Endometrial microvascular endothelial cells (primary cell): Measurements from ENCODE around the gene LIPE. TPM values are rescaled to one million over a fixed set of nuclear protein-coding genes. Genes with fewer than 3 reads are reported as not detected.
"Not testable (repeated sequence)": the region's sequence is repeated elsewhere in the genome, so short reads cannot be mapped to it uniquely, and the experiment has no call there.

ENCODE experiments used
- in situ Hi-C: cut with HindIII; loops from 2 replicates; pipeline ENCODE4 v1.10.0; 2017; ENCODE audit warnings: low sequenced_read_pairs, low pct_unique_long_range_greater_than_20kb; ENCODE audit errors: inconsistent ontology term
- total RNA-seq: library from RNA; depleted of rRNA; stranded (reverse); fragments of >200 nt; gene quantifications from one replicate; pipeline ENCODE4 v1.2.3, GENCODE V29; 2015; ENCODE audit errors: inconsistent ontology term

The LIPE gene
- total RNA-seq, 1 donor from 2014 or later: 8.8 TPM

DNA sequence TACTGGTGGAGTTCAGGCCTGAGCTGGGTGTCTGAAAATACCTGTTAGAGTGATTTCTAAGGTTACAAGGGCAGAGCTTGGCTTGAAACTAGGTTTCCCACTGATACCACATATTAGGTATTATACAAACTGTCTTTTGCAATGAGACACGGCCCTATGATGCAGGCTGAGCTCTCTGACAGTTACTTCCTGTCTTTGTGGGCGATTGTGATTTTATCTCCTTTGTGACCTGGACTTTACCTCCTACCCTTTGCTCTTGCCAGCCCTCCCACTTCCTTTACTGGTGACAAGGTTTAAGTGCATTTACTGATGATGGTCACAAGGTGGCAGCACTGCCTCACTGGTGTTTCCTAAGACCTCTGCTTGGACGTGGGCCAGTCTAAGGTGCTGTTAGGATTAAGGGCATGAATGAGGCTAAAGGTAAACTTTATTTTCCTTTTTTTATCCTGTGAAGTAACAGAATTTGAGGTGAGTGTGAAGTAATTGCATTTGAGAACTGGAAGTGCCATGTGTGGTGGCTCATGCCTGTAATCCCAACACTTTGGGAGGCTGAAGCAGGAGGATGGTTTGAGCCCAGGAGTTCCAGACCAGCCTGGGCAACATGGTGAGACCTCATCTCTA, 23.2 kb upstream of the LIPE start:
- in situ Hi-C loops: no loop called here

DNA sequence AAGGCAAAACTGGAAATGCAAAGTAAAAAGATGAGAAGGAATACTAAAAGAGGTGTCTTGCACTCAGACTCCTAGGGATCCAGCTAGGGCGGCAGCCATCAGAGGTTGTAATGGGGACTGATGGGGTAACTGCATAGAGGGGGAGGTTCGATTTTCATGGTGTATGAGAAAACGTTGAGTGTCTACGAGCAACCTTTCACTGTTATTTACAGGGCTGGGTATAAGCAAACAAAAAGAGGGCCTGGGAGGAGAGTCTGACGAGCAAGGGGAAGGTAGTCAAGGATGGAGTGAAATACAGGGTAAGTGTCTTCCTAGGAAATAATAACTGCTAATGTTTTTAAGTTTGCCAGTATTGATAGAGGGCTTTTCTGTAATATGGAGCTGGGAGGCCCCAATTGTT, 21.1 kb upstream of the LIPE start:
- in situ Hi-C loops: not testable (repeated sequence)

DNA sequence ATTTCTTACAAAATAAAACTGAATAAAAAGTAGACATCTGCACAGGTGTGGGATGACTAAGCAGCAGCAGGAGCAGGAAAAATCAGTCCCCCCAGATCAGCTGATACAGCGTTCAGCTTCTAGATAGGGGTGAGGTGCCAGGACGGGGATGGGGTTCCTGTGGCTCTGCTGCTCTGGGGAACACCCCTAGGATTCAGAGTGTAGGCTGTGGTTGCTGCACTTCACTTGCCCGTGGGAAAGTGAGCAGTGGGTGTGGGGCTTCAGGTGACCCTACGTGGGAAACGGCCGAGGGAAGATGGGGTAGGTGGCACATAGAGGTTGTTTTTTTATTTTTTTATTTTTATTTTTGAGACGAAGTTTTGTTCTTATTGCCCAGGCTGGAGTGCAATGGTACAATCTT, 18.8 kb upstream of the LIPE start:
- in situ Hi-C loops: no loop called here

DNA sequence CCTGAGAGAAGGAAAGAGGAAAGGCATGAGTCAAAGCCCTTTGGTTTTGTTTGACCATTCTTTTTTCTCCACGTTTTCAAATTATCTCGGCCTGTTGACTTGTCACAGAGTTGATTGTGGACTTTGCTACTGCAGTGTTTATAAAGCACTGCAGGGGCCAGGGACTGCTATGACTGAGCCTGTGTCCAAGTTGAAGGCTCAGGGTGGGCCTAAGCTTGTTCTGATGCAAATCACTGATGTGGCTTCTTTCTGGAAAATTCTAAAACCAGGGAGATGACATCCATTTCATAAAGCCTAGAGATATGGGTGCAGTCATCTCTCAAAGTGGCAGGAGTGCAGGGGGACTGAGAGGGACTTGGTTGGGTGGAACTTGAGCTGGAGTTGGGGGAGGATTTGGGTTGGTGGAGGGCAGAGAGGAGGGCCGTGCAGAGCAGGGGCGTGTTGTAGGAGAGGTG, 16.8 kb upstream of the LIPE start:
- in situ Hi-C loops: no loop called here

DNA sequence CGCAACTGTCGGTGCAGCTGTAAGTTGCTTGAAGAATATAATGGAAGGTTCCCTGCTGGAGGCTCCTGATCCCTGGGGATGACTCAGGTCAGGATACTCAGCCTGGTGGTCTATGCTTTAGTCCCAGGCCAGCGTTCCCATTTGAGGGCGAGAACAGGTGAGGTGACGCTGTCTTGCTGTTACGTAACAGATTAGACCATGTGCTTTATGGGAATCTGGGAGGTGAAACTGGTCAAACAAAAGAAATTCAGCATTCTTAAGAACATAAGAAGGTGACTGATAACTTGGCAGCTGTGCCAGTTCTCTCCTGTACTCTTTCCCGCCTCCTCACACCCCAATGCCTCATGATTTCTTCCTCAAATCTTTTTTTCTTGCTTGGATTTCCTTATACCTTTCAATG, 15.6 kb upstream of the LIPE start, which contains the start of gene CXCL17:
Gene CXCL17 (minus strand): TSS at position 114 of the 400 bp plus-strand sequence. CDS start 114 bp downstream, outside the sequence.
- in situ Hi-C loops: no loop called here

DNA sequence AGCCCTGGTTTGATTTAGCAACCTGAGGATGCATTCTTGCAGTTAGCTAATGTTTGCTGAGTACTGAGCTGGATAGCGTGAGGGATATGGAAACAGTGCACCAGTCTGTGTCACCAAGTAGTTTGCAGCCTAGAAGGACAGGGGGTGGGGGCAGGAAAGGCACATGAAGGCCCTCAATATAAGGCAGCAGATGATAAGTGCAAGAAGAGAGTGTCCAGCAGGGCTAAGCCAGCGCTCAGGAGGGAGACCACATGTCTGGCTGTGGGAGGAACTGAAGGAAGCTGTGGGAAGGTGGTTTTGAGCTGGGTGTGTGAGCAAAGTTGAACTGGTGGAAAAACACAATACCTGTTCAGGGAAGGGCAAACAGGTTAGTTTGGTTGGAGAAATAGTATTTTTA, 13.9 kb upstream of the LIPE start:
- in situ Hi-C loops: no loop called here

DNA sequence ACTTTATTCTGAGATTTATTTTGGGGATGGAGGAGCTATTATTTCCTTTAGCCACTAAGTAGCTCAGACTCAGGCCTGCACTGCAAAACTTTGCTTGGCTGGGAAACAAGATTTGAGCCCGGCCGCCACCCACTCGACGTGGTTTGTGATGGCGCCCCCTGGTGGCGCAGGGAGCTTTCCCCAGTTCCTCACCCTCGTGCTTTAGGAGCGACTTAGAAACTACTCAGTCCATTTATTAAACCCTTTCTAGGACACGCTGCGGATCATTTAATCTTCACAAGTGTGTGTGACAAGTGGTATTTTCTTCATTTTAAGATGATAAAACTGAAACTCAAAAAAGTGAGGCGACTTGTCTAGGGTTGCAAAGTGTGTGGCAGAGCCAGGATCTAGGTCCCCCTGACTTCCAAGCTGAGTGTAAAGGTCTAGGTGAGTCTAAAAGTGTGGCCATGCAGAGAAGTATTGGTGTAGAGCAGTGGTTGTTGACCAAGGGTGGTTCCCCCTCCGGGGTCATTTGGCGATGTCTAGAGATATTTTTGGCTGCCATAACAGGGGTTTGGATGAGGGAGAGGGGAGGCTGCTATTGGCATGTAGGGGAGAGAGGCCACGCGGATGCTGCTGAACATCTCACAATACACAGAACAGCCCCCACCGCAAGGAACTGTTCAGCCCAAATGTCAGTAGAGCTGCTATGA, 13.3 kb upstream of the LIPE start:
- in situ Hi-C loops: no loop called here

DNA sequence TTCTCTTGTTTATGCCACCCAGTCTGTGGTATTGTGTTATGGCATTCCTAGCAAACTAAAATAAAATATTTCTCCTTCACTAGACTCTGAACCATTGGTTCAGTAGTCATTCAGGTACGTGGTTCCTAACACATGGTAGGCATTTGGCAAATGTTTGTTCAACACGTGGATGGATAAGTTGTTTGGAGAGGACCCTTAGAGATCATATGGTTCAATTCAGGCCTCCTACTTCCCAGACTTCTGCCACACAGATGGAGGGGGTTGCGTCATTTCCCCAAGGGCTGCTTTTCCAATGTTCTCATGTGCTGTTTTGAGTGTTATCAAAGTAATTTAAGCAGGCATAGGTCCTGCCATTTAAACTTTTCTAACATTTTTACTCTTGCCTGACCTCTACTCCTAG, 8.8 kb upstream of the LIPE start:
- in situ Hi-C loops: no loop called here

DNA sequence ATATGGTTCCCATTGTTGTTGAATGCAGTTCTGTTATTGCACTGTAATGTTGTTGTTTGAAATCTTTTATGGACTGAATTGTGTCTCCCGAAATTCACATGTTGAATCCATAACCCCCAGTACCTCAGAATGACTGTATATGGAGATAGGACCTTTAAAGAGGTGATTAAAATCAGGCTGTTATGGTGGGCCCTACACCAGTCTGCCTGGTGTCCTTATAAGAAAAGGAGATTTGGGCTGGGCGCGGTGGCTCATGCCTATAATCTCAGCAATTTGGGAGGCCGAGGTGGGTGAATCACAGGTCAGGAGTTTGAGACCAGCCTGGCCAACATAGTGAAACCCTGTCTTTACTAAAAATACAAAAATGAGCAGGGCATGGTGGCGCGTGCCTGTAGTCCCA, 8.1 kb upstream of the LIPE start:
- in situ Hi-C loops: no loop called here

DNA sequence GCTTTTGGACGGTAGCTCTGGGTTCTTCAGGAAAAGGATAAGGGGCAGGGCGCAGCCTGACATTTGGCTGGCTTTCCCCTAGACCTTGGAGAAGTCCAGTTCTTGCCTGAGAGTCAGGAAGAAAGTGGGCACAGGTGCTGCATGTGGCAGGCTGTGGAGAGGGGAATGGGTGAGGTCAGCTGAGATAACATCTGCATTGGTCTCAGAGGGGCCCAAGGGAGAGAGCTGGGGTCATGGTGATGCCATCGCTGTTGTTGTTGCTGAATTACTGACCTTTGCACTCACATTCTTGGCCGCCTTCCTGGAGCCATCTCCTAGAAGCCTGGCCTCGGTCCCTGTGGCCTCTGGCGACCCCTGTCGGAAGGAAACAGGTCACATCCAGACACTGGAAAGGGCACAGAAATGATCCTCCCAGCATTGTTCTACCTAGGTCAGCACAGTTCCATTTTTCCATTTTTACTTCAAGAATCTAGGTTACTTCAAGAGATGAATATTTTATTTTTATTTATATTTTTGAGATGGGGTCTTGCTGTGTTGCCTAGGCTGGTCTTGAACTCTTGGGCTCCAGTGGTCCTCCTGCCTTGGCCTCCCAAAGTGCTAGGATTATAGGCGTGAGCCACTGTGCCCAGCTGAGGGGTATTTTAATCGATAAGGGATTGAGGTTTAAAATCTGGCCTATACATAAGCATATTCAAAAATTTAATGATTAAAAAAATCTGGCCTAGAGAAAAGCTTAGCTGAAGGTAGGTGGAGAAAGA, 6.5 kb upstream of the LIPE start:
- in situ Hi-C loops: no loop called here

DNA sequence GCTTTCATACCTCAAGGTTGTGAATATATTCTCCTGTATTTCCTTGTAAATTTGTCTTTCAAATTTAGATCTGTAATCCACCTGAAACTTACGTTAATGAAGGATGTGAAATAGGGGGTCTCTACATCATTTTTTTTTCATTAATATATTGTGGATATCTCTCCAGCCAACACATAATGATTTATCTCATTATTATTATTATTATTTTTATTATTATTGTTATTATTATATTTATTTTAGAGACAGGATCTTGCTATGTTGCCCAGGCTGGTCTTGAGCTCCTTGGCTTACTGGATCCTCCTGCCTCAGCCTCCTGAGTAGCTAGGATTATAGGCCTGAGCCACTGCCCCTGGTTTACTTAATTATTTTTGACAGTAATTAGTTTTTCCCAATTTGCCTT, 4.3 kb upstream of the LIPE start:
- in situ Hi-C loops: no loop called here

DNA sequence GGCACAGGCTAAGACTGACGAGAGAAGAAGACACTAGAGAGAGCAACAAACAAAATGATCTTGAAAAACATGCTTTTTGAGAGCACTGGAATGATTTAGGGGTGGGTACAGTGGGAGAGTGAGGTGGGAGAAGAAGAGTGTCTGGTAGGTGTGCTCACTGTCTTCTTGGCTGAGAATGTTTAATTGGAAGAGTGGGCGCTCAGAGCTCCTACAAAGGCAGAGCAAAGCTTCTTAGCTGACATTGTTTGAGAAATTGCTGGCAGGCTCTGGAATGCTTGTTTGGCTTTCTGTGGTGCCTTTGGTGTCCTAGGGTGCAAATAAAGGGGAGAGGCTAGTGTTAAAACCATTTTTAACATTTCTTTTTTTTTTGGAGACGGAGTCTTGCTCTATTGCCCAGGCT, 1.5 kb upstream of the LIPE start:
- in situ Hi-C loops: no loop called here

DNA sequence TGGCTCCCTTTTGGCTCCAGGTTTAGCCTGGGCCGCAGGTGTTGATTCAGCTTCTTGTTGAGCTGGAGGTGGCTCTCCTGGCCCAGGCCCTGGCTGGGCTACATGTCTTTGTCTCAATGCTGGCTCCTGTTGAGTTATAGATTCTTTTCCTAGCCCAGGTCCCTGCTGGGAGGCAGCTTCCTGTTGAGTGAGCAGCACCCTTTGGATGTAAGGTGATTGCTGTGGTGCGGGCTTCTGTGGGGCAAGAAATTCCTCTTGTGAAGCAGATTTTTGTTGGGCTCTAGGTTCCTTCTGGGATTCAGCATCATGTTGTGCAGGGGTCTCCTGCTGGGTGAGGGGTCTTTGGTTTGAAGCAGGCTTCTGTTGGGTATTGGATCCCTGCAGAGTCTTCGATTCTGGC, 545 bp downstream of the LIPE start:
- in situ Hi-C loops: no loop called here

DNA sequence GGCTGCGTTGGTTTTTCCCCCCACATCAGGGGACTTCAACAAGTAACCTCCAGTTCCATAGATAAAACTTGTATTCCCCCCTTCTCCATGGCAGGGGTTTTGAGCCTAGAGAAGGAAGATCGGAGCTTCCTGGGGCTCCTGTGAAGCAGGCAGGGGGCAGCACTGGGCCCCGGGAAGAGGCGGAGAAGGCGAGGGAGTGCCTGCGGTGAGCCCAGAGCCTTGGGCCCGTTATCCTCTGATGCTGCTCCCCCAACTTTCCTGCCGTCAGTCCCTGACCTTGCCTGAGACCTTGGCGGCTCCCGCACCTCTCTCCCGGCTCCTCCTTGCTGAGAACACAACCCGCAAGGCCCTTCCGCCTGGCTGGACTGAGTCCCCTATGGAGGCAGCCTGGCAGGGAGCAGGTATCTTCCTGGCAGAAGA, 2.5 kb downstream of the LIPE start:
- in situ Hi-C loops: no loop called here

DNA sequence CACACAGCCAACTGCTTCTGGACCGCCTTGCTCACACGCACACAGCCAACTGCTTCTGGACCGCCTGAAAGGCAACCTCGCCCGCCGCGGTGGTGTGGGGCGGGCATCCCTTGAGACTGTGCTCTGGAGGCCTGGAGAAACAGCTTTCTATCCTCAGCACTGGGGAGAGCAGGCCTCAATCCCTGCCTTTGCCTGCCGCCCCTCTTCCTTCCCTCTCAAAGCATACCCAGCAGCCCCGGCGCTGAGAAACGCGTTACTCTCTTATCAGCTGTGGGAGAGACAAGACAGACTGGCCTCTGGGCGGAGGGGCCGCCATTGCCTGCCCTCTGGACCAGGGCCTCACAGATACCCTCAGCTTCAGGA, 2.9 kb downstream of the LIPE start:
- in situ Hi-C loops: no loop called here

DNA sequence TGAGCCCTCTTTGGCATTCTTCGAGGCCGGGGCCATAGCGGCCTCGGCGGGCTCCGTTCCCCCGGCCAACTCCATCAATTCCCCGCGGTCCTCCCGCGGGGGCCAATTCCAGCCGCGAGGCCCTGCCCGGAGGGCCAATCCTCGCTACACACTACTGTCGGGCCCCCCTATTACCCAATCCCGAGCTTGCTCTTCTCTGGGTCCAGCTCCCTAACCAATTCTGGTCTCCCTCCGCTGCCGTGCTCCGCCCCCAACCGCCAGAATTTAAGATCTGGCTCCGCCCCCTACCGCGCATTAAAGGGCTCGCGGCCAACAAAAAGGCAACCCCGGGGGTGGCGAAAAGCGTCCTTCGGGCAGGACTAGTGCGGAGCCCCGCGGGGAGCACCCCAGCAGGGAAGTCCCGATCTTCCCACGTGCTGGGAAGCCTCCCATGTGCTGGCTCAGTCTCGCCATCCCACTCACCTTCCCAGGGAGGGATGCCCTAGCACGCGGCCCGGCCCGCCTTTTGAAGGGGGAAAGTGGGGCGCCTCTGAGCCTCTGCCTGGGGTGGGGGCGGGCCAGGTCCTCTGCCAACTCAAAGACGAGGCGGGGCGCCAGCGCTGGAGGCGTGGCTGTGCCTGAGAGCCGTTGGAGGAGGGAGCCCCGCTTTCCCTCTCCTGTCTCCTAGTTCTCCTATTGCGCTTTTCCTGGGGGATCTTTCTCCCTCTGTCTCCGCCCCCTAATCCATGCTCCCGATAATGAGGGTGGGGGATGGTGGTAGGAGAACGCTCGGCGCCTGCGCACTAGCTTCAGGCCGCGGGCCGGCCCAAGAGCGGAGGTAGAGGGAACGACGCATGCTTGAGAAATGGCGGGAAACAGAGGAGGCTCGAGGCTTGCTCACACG, 3.5 kb downstream of the LIPE start:
- in situ Hi-C loops: no loop called here

DNA sequence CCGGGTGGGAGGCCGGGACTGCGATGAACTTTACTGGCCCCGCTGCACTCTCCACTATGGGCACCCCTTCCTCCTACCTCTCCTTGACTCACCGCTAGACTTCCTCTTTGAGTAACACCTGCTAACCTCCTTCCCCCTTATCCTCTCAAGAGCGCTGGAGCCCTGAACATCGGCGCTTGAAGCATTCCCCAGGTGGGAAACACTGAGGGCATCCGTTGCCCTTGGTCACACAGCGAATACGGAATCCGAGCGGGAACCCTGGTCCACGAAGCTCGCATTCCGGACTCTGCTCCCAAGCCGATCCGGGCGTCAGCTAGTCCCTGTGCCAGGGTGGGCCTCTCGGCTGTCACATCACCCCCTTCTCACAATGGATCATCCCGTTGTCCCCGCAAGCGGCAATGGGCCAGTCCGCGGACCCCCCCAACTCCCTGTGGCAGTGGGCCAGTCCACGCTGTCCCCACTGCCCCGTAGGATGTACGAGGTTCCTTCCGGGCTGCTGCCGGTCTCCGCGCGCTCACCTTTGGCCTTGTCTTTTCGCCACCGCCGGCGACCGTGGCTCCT, 4.2 kb downstream of the LIPE start:
- in situ Hi-C loops: no loop called here

DNA sequence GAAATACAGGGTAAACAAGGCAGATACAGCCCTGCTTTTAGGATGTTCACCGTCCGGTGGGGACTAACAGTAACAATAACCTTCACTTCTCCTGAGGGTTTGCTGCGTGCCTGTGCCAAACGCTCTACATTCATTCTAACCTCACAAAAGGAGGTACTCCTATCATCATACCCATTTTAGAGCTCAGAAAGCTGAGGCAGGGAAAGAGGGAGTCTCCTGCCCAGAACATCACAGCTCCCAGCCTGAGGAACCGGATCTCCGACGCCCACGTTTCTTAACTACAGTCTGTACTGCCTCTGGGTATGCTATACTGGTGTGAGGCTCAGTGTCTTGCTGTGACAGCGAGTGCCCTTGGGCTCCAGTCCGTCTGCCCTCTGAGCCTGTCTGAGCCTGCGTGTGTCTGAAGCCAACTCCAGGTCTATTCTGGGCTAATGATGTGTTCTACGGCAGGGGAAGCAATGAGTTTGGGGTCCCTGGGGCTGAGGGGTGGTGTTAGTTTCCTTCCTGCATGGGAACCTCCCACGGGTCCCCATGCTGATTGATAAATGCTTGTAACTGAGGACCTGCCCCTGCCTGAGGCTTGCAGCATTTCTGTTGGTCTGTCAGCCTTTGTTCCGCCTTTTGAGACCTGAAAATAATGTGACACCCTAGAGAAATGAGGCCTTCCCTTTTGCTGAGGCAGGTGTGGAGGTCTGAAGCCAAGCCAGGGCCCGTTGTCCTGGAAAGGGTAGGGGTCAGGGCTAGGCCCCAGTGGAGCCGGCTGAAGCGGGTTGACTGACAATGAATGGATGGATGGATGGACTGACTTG, 4.9 kb downstream of the LIPE start:
- in situ Hi-C loops: no loop called here
